Activated T-cell treated with anti-CD3 and anti-CD28 coated beads, Interleukin-2, amount 50 U/mL, for 4 hours (primary cell): ENCODE data around the gene NFKBIE. TPM values are rescaled to one million over a fixed set of nuclear protein-coding genes. Genes with fewer than 3 reads are reported as not detected.

Experiments
- ATAC-seq, 2 donors: fragments of 200-7000 bp; cut with Tn5 transposase; one replicate each; pipeline ENCODE4 v1.10.0; 2021
- DNase-seq: peaks from one replicate; pipeline ENCODE4 v3.0.0-alpha.2; 2020
- H3K27me3 Mint-ChIP-seq: one replicate; pipeline ENCODE4 v1.8.0; 2021; ENCODE audit warnings: low read depth, mixed read lengths
- H3K36me3 Mint-ChIP-seq: one replicate; pipeline ENCODE4 v1.8.0; 2022; ENCODE audit warnings: mixed read lengths; ENCODE audit not compliant: insufficient read depth
- H3K4me1 Mint-ChIP-seq: one replicate; pipeline ENCODE4 v1.8.0; 2021; ENCODE audit warnings: low read depth, mixed read lengths
- H3K4me3 Mint-ChIP-seq: one replicate; pipeline ENCODE4 v1.8.0; 2021; ENCODE audit warnings: mild to moderate bottlenecking, moderate library complexity, mixed read lengths
- H3K9me3 Mint-ChIP-seq: one replicate; pipeline ENCODE4 v1.8.0; 2021; ENCODE audit warnings: mixed read lengths
- total RNA-seq, 3 donors: library from RNA; stranded (reverse); gene quantifications; one replicate each; pipeline ENCODE4 v1.2.1, GENCODE V29; 2021

NFKBIE gene
- total RNA-seq, 3 donors from 2014 or later: 30.0 to 36.4 (median 33.1) TPM

- Mint-ChIP-seq H3K27me3 (no peaks in the 10 kb centered on the region), H3K9me3 (no peaks in the 10 kb centered on the region), H3K4me3 (no peak overlapping the region), H3K36me3 (peaks cover 33% of the 10 kb centered on the region), H3K4me1 (peaks cover 4% of the 10 kb centered on the region)
- DNase-seq (no peak), ATAC-seq (no peak)
Observed at GRCh38 chr6:44302856-44303255, 37.5 kb upstream of the NFKBIE start.

DNA sequence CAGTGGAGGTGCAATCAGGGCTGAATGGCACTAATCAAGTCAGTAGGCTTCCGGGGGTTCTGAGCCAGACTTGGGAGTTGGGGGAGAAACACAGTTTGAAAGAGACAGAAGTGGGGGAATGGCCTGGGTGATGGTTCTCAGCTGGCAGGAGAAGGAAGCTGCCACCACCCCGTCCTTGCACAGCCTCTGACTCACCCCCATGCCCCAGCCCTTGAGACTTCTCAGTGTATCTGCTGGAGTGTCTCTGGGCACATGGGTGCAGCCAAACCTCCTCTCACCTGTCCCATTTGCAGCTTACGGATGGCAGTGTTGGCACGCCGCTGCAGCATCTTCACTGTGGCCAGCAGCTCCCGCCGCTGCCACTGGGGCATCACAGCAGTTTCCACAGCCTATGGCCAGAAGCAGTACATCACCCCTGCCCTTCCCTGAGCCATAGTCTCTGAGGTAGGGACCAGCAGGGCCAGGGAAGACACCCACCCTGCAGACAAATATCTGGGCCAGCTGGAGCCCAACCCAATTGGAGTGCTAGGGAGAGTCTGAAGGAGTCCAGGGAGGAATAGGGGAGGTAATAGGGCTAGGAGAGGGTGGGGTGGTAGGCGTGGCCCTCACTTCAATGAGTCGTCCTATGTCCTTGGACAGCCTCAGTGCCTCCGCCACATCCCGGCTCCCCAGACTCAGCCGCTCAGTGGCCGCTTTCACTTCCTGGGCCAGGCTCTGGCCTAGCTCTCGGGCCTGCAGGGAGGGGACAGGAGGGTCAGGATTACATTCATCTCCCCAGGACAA is 36.6 kb upstream of the NFKBIE start:
- peaks cover 2% of the 10 kb centered on the region for H3K27me3 Mint-ChIP-seq
- no peak overlapping the region for H3K4me3 Mint-ChIP-seq
- H3K36me3 Mint-ChIP-seq: peaks cover 30% of the 10 kb centered on the region
- DNase-seq (no peak), ATAC-seq (no peak)
- peaks cover 8% of the 10 kb centered on the region for H3K4me1 Mint-ChIP-seq
- H3K9me3 Mint-ChIP-seq: no peaks in the 10 kb centered on the region

DNA sequence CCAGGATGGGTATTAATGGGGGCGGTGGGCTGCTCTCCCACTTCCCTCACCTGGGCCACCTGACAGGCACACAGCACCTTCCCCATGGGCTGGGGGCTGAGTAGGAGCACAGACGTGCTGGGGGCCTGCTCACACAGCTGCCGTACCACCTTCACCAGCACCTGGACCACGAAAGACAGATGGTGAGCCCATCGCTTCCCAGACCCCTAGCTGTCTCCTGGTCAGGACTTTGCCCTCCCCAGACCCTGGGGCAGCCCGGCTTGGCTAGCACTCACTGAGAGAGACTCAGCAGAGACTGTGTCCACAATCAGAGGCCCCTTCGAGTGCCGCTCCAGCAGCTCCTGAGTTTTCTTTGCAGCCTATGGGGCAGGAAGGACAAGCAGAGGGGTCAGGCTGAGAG is 35.8 kb upstream of the NFKBIE start:
- peaks cover 10% of the 10 kb centered on the region for H3K4me1 Mint-ChIP-seq
- no peak for DNase-seq
- peaks cover 30% of the 10 kb centered on the region for H3K36me3 Mint-ChIP-seq
- no peaks in the 10 kb centered on the region for H3K9me3 Mint-ChIP-seq
- no peak overlapping the region for H3K4me3 Mint-ChIP-seq
- ATAC-seq: no peak
- H3K27me3 Mint-ChIP-seq: peaks cover 11% of the 10 kb centered on the region

DNA sequence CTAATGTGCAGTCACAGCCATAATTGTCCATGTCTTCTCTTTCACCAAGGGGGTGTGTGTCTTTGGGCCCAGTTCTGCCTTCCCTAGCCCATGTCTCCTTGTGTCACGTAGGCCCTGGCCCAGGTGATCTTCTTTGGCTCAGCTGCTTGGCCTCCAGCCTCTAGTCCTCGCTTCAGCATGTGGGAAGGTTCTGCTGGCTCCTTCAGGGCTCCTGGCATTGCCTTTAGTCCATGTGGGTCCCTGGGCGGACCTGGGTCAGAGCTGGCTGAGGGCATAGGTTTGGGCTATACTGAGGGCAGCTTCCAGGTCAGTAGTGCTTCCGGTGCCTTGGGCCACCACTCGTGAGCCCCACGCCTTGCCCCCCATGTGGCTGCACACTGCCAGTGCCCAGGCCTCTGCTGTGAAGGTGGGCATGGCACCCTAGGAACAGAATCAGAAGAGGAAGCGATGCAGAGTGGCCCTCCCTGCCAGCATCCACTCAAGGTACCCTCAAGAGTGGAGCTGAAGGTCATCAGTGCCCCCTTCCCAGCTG is 35.0 kb upstream of the NFKBIE start:
- DNase-seq: no peak
- peaks cover 16% of the 10 kb centered on the region for H3K27me3 Mint-ChIP-seq
- peaks cover 10% of the 10 kb centered on the region for H3K4me1 Mint-ChIP-seq
- H3K9me3 Mint-ChIP-seq: no peaks in the 10 kb centered on the region
- ATAC-seq: no peak
- peaks cover 24% of the 10 kb centered on the region for H3K36me3 Mint-ChIP-seq
- no peak overlapping the region for H3K4me3 Mint-ChIP-seq

GRCh38 chr6:44298864-44299263 is 33.5 kb upstream of the NFKBIE start:
- H3K27me3 Mint-ChIP-seq: peaks cover 28% of the 10 kb centered on the region
- peaks cover 22% of the 10 kb centered on the region for H3K36me3 Mint-ChIP-seq
- peaks cover 10% of the 10 kb centered on the region for H3K4me1 Mint-ChIP-seq
- H3K4me3 Mint-ChIP-seq: no peak overlapping the region
- ATAC-seq (no peak), DNase-seq (no peak)
- no peaks in the 10 kb centered on the region for H3K9me3 Mint-ChIP-seq

GRCh38 chr6:44298055-44298803 is 32.9 kb upstream of the NFKBIE start:
- DNase-seq (no peak), ATAC-seq (no peak)
- Mint-ChIP-seq H3K4me1 (peaks cover 10% of the 10 kb centered on the region), H3K27me3 (peaks cover 34% of the 10 kb centered on the region), H3K4me3 (peak overlapping the region; percentile 43), H3K9me3 (no peaks in the 10 kb centered on the region), H3K36me3 (peaks cover 17% of the 10 kb centered on the region)

- H3K4me3 Mint-ChIP-seq: peak overlapping the region; percentile 46
- H3K36me3 Mint-ChIP-seq: peaks cover 17% of the 10 kb centered on the region
- DNase-seq (peak; percentile 34), ATAC-seq (peak; percentile 87 to 89)
- H3K27me3 Mint-ChIP-seq: peaks cover 38% of the 10 kb centered on the region
- peaks cover 10% of the 10 kb centered on the region for H3K4me1 Mint-ChIP-seq
- no peaks in the 10 kb centered on the region for H3K9me3 Mint-ChIP-seq
Observed at GRCh38 chr6:44297063-44298038, 32.0 kb upstream of the NFKBIE start.

GRCh38 chr6:44294832-44295791 is 29.8 kb upstream of the NFKBIE start:
- ATAC-seq (no peak), DNase-seq (no peak)
- Mint-ChIP-seq H3K27me3 (peaks cover 56% of the 10 kb centered on the region), H3K36me3 (peaks cover under 1% of the 10 kb centered on the region), H3K4me3 (no peak overlapping the region), H3K4me1 (peaks cover 10% of the 10 kb centered on the region), H3K9me3 (no peaks in the 10 kb centered on the region)

- DNase-seq (no peak), ATAC-seq (no peak)
- Mint-ChIP-seq H3K36me3 (no peaks in the 10 kb centered on the region), H3K4me1 (peaks cover 6% of the 10 kb centered on the region), H3K4me3 (no peak overlapping the region), H3K9me3 (no peaks in the 10 kb centered on the region), H3K27me3 (peaks cover 69% of the 10 kb centered on the region)
Observed at GRCh38 chr6:44292661-44293365, 27.5 kb upstream of the NFKBIE start.

DNA sequence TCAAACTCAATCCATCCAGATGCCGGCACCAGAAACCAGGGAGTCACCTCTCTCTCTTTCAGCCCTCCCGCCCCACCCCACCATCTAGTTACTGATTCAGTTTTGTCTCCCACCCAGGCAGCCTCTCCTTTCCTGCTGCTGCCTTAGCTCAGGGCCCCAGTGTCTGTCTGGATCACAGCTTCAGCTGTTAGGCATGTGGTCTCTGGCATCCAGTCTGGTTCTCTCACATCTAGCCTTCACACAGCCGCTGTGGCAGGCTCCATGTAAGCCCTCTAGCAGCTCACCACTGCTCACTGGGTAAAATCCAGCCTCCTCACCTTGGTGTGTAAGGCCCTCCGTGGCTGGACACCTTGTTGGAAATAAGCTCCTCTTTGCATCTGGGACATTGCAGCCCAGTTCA is 26.5 kb upstream of the NFKBIE start:
- no peak for ATAC-seq
- Mint-ChIP-seq H3K4me3 (no peak overlapping the region), H3K9me3 (no peaks in the 10 kb centered on the region), H3K4me1 (peaks cover 2% of the 10 kb centered on the region), H3K36me3 (no peaks in the 10 kb centered on the region), H3K27me3 (peaks cover 73% of the 10 kb centered on the region)
- no peak for DNase-seq

DNA sequence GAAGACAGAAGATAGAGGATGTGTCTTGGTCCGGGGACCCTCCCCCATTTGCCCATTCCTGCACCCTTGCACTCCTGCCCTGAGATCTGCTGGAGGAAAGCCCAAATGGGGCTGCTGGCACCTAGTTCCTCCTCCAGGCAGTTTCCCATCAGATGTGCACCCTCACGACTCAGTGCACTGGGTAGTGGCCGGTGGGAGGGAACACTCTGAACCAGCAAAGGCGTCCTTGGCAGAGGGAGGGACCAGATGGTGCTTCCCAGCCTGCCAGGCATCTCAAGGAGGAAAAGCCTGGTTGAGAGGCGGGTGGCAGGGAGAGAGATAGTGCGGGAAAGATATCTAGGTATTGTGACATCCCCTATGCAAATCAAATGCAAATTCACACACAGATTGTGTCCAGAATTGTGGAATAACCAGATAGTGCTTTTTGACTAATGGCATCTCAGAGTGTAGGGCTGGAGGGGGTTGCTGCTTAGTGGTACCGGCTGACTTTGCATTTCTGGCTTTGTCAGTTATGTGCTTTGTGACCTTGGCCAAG is 24.4 kb upstream of the NFKBIE start:
- peaks cover 69% of the 10 kb centered on the region for H3K27me3 Mint-ChIP-seq
- H3K4me1 Mint-ChIP-seq: no peaks in the 10 kb centered on the region
- DNase-seq: no peak
- H3K36me3 Mint-ChIP-seq: no peaks in the 10 kb centered on the region
- ATAC-seq: no peak
- H3K4me3 Mint-ChIP-seq: no peak overlapping the region
- no peaks in the 10 kb centered on the region for H3K9me3 Mint-ChIP-seq

GRCh38 chr6:44286747-44287146 is 21.4 kb upstream of the NFKBIE start:
- Mint-ChIP-seq H3K9me3 (no peaks in the 10 kb centered on the region), H3K4me3 (no peak overlapping the region), H3K4me1 (no peaks in the 10 kb centered on the region), H3K36me3 (no peaks in the 10 kb centered on the region), H3K27me3 (peaks cover 65% of the 10 kb centered on the region)
- DNase-seq (no peak), ATAC-seq (no peak)

DNA sequence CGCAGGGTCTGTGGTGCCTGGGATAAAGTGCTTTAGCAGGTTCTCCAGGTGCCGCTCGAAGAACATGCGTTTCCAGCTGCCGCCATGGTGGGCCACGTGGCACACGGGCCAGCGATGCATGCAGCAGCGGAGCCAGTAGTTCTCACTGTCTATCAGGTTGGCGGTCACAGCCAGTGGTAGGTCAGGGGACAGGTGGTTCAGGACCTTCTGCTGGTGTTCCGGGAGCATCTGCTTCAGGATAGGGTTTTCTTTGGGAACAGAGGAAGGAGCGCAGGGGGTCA is 20.9 kb upstream of the NFKBIE start:
- DNase-seq: no peak
- ATAC-seq: no peak
- peaks cover 61% of the 10 kb centered on the region for H3K27me3 Mint-ChIP-seq
- no peaks in the 10 kb centered on the region for H3K4me1 Mint-ChIP-seq
- no peaks in the 10 kb centered on the region for H3K36me3 Mint-ChIP-seq
- no peaks in the 10 kb centered on the region for H3K9me3 Mint-ChIP-seq
- no peak overlapping the region for H3K4me3 Mint-ChIP-seq
